ENCODE measurements around the gene IFT25.

The IFT25 gene

GRCh38 chr1:53959664-53960250 is 14.3 kb upstream of the IFT25 start:
- DNase-seq (ENCODE audit: insufficient read length, low spot score) (no peak), FAIRE-seq (peak; percentile 77)

- DNase-seq (ENCODE audit: insufficient read length, low spot score) (no peak), FAIRE-seq (no peak)
Observed at GRCh38 chr1:53957194-53957818, 11.8 kb upstream of the IFT25 start.

GRCh38 chr1:53956308-53957168 is 11.0 kb upstream of the IFT25 start:
- FAIRE-seq: no peak
- no peak for DNase-seq (ENCODE audit: insufficient read length, low spot score)

GRCh38 chr1:53954128-53954527 is 8.6 kb upstream of the IFT25 start:
- FAIRE-seq (no peak), DNase-seq (ENCODE audit: insufficient read length, low spot score) (no peak)

- FAIRE-seq: no peak
Observed at GRCh38 chr1:53951697-53952096, 6.2 kb upstream of the IFT25 start.

GRCh38 chr1:53949023-53949990 is 3.8 kb upstream of the IFT25 start:
- FAIRE-seq: peak; percentile 76
- no peak for DNase-seq (ENCODE audit: insufficient read length, low spot score)

More at GRCh38 chr1:53951697-53952096, 6.2 kb upstream of the IFT25 start:
- no peak for DNase-seq (ENCODE audit: insufficient read length, low spot score)

GRCh38 chr1:53948291-53948690 is 2.8 kb upstream of the IFT25 start:
- FAIRE-seq: no peak

GRCh38 chr1:53947172-53947907 is 1.8 kb upstream of the IFT25 start:
- no peak for DNase-seq (ENCODE audit: insufficient read length, low spot score)
- no peak for FAIRE-seq

More at GRCh38 chr1:53948291-53948690, 2.8 kb upstream of the IFT25 start:
- no peak for DNase-seq (ENCODE audit: insufficient read length, low spot score)

- DNase-seq (ENCODE audit: insufficient read length, low spot score) (peak; percentile 80), FAIRE-seq (no peak)
Observed at GRCh38 chr1:53946252-53947171, 1.0 kb upstream of the IFT25 start, which contains the start of gene LRRC42. TSS of gene LRRC42 (plus strand) at chr1:53946350. CDS start at chr1:53952000, 5,650 bp downstream.

GRCh38 chr1:53945183-53945432 is 391 bp downstream of the IFT25 start:
- DNase-seq (ENCODE audit: insufficient read length, low spot score): peak; percentile 31

GRCh38 chr1:53944469-53945182 is 873 bp downstream of the IFT25 start:
- FAIRE-seq: peak; percentile 44
- DNase-seq (ENCODE audit: insufficient read length, low spot score): no peak

More at GRCh38 chr1:53945183-53945432, 391 bp downstream of the IFT25 start:
- FAIRE-seq: no peak

- FAIRE-seq: no peak
Observed at GRCh38 chr1:53943490-53944043, 1.9 kb downstream of the IFT25 start.

GRCh38 chr1:53943090-53943489 is 2.4 kb downstream of the IFT25 start:
- FAIRE-seq: no peak
- no peak for DNase-seq (ENCODE audit: insufficient read length, low spot score)

More at GRCh38 chr1:53943490-53944043, 1.9 kb downstream of the IFT25 start:
- no peak for DNase-seq (ENCODE audit: insufficient read length, low spot score)

GRCh38 chr1:53942127-53942957 is 3.2 kb downstream of the IFT25 start:
- FAIRE-seq (peak; percentile 57), DNase-seq (ENCODE audit: insufficient read length, low spot score) (no peak)

GRCh38 chr1:53938136-53938830 is 7.2 kb downstream of the IFT25 start:
- DNase-seq (ENCODE audit: insufficient read length, low spot score): no peak
- FAIRE-seq: no peak

GRCh38 chr1:53936430-53936829 is 9.1 kb downstream of the IFT25 start:
- no peak for FAIRE-seq
- no peak for DNase-seq (ENCODE audit: insufficient read length, low spot score)
